GM21786 (cell line): ENCODE measurements around the gene UBE4A.

Experiments used
- ATAC-seq: cut with Tn5 transposase; IDR thresholded peaks from one replicate; pipeline ENCODE4 v1.9.1; 2021; ENCODE audit not compliant: unreplicated experiment

The UBE4A gene, protein sequence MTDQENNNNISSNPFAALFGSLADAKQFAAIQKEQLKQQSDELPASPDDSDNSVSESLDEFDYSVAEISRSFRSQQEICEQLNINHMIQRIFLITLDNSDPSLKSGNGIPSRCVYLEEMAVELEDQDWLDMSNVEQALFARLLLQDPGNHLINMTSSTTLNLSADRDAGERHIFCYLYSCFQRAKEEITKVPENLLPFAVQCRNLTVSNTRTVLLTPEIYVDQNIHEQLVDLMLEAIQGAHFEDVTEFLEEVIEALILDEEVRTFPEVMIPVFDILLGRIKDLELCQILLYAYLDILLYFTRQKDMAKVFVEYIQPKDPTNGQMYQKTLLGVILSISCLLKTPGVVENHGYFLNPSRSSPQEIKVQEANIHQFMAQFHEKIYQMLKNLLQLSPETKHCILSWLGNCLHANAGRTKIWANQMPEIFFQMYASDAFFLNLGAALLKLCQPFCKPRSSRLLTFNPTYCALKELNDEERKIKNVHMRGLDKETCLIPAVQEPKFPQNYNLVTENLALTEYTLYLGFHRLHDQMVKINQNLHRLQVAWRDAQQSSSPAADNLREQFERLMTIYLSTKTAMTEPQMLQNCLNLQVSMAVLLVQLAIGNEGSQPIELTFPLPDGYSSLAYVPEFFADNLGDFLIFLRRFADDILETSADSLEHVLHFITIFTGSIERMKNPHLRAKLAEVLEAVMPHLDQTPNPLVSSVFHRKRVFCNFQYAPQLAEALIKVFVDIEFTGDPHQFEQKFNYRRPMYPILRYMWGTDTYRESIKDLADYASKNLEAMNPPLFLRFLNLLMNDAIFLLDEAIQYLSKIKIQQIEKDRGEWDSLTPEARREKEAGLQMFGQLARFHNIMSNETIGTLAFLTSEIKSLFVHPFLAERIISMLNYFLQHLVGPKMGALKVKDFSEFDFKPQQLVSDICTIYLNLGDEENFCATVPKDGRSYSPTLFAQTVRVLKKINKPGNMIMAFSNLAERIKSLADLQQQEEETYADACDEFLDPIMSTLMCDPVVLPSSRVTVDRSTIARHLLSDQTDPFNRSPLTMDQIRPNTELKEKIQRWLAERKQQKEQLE

DNA sequence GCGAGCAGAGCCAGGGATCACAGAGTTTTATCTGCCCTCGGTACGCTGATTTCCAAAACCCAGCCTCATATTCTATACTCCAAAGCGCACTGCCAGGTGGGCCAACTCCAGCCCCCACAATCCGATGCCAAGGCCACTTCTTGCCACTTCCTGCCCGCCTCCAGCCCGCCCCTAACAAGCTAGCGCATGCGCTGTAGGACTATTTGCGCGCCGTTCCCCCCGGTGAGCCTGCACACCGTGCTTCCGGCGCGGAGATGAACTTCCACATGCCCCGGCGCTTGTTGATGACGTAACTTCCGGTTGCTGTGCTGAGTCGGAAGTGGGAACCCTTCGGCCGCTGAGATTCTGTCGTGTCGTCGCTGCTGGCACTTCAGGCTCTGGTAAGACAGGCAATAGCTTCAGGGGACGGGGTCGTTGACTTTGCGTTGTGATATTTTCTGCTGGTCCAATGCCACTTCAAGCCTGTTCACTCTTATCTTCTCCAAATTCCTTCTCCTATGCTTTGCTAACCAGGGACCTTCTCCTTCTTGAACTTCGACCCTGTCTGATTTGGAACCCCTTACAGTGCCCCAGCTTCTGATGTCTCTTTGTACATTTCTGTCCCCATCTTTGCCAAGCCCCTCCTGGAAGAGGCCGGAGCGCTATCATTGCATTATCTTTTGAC, at the start of gene UBE4A:
Gene UBE4A, plus strand, starts transcription at position 306 of the 664 bp plus-strand sequence. CDS start 5,481 bp downstream, outside the sequence.
- ATAC-seq, result peak; percentile 83

DNA sequence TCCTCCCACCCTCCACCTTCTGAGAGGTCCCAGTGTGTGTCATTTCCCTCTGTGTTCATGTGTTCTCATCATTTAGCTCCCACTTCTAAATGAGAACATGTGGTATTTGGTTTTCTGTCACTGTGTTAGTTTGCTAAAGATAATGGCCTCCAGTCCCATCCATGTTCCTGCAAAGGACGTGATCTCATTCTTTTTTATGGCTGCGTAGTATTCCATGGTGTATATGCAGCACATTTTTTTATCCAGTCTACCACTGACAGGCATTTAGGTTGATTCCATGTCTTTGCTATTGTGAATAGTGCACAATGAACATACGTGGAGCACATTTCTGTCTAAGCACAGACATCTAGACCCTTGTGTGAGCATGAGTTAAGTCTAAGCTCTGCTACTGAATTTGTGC, 49.1 kb upstream of the UBE4A start:
- ATAC-seq, result no peak

GRCh38 chr11:118310781-118311485, 48.5 kb upstream of the UBE4A start:
- ATAC-seq, result no peak

- no peak for ATAC-seq
These were observed 47.9 kb upstream of the UBE4A start for GRCh38 chr11:118311518-118311917.

DNA sequence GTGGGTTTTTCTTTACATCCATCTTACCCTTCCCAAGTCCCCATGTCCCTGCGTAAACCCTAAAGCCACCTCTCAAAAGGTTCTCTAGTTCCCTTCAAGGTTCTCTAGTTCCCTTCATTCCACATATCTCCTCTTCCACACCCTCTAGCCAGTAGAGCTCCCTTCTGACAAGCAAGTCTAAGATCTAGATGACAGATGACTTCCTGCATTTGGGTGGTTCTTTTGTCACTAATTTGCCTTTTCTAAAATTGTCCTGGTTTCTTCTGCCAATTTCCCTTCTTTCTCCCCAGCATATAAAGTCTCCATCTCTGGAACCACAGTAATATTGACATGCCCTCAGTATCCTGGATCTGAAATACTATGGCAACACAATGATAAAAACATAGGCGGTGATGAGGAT, 47.1 kb upstream of the UBE4A start:
- no peak for ATAC-seq

GRCh38 chr11:118313242-118313641, 46.2 kb upstream of the UBE4A start:
- no peak for ATAC-seq

GRCh38 chr11:118314988-118315411, 44.4 kb upstream of the UBE4A start:
- ATAC-seq, result no peak

DNA sequence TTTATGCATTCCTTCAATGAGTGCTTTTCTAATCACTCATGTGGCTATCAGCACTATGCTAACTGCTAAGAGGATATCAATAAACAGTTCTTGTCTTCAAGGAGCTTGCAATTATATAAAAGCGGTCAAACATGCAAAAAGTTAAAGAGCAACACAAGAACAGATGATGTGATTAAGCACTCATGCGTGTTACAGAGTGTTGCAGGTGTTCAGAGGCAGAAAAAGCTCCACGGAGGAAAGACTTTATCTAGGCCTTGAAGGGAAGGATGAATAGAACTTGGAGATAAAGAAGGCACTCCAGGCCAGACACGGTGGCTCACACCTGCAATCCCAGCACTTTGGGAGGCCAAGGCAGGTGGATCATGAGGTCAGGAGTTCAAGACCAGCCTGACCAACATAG, 41.3 kb upstream of the UBE4A start:
- no peak for ATAC-seq

DNA sequence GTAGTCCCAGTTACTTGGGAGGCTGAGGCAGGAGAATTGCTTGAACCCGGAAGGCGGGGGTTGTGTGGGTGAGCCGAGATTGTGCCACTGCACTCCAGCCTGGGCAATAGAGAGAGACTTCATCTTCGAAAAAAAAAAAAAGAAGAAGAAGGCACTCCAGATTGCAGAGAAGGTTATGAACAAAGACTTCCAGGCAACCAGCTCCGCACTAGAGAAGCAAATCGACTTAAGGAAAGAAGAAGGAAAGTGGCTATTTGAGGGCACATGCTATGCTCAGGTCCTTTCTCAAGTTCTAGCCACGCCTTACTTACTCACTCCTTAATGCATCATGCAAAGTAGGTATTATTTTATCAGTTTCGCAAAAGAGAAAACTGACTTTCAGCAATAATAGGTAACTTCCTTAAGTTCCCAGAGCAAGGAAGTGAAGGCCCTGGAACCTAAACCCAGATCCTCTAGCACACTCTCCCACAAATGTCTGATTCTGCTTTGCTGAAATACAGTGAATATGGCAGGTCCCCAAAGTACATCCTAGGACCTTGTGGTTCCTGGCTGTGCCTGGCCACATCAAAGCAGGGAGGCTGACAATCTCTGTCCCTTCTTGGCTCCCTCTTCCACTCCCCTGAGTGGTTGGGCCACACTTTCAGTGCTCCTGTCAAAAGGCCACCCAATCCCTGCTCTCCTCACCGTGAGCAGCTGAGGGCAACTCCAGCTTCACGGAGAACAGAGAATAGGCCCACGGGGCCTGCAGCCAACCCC, 40.6 kb upstream of the UBE4A start:
- no peak for ATAC-seq

DNA sequence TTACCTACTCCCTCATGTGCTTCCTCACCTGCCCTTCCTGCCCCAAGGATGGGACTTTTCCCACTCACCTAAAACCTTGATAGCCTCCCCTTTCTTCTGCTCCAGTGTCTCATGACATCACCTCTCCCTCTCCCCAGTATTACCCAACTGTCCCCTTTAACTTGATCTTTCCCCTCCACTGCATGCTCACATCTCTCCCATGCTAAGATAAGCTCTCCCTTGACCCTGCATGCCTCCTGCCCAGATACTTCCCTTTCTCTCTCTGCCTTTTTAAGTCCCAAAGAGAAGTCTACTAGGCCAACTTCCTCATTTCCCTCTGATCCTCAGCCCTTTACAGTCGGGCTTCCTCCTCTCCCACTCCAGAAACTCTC, 40.1 kb upstream of the UBE4A start:
- ATAC-seq, result no peak

DNA sequence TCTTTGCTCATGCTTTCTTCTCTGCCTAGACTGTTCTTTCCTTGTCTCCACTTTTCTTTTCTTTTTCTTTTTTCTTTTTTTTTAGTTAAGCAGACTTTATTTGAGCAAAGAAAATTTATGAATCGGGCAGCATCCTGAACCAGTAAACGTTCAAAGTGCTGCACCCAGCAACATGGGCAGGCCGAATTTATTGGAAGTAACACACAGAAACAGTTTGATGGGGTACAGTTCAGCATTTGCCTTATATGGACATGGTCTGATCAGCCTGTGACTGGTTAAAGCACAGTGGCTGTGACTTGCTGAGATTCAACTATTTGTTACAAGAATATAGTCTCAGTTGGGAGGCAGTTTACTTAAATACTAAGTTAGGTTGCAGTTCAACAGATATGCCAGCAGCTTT, 38.9 kb upstream of the UBE4A start:
- ATAC-seq, result no peak

GRCh38 chr11:118321386-118322082, 37.9 kb upstream of the UBE4A start:
- no peak for ATAC-seq

DNA sequence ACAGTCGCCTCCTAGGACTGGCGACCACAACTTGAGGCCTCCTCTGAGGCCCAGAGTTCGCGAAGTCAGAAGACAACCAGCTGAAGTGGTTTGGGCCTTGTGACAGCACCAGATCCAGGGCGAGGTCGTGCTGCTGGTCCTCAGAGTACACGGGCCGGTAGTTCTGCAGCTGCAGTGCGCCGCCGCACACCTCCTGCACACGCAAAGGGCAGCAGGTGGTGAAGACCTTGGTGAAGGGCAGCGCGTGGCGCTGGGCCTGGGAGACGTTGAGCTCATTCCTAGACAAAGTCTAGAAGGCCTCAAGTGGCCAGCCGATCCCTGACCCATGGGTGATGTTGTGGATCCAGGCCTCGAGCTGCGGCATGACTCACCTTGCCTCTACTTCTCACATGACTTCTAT, 36.7 kb upstream of the UBE4A start:
- no peak for ATAC-seq

- ATAC-seq, result no peak
These were observed 34.1 kb upstream of the UBE4A start for GRCh38 chr11:118325283-118325682.

GRCh38 chr11:118328745-118329144, 30.7 kb upstream of the UBE4A start:
- ATAC-seq, result no peak

DNA sequence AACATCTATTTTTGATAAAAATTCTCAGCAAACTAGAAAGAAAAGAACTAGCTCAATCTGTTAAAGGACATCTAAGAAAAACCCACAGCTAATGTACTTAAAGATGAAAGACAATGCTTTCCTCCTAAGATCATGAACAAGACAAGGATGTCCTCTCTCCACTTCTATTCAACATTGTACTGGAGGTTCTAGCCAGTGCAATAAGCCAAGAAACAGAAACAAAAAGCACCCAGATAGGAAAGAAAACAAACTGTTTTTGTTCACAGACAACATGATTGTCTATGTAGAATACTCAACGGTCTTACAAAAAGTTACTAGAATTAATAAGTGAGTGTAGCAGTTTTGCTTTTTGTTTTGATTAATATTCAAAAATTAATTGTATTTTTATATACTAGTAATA, 24.7 kb upstream of the UBE4A start:
- ATAC-seq, result no peak

DNA sequence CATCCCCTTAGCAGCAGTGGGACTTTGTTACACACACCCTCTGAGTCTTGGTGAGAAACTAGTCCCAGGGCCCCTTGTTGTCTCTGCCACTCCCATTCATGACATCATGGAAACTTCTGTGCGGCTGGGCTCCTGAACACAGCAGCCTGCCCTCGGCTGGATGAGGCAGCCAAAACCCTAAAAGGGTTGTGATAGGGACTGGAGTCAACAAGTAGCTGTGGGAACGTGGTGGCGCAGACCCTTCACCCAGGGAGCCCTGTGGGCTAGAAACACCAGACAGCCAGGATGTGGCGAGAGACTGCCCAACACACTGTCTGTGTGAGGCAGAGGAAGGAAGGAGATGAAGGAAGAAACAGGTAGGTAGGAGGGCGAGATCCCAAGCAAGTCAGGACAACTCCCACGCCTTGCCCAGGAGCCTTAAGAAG, 20.8 kb upstream of the UBE4A start:
- ATAC-seq, result no peak

GRCh38 chr11:118339281-118339961, 20.0 kb upstream of the UBE4A start:
- no peak for ATAC-seq

DNA sequence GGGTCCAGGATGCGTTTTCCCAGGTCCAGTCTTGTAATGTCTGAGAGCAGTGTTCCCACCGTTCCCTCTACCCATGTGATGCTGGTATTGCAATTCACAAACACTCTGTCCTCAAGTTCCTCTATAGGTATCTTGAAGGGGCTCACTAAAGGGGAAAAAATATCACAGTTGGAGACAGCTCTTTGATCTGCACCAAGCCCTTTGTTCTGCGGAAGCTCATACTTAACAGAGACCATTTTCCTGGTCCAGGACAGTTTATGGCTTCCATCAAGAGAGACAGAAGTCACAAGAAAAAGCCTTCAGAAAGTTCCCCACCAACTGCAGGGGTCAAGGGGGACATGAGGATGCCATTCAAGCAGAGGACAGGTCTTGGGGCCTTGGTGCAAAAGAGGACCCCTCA, 19.0 kb upstream of the UBE4A start:
- no peak for ATAC-seq
